LoVo (cell line): ENCODE data around the gene RAB23.

ENCODE experiments used
- DNase-seq: peaks from one replicate; pipeline ENCODE4 v3.0.0-alpha.2; 2016; ENCODE audit warnings: low spot score

The RAB23 gene

GRCh38 chr6:57242505-57242904 is 20.4 kb upstream of the RAB23 start:
- no peak for DNase-seq

GRCh38 chr6:57226221-57226620 is 4.1 kb upstream of the RAB23 start:
- no peak for DNase-seq

- no peak for DNase-seq
Observed at GRCh38 chr6:57224769-57225515, 2.8 kb upstream of the RAB23 start.

- DNase-seq, result no peak
Observed at GRCh38 chr6:57222743-57223077, 603 bp upstream of the RAB23 start.

- peak; percentile 76 for DNase-seq
Observed at GRCh38 chr6:57221191-57221935, 744 bp downstream of the RAB23 start.

- DNase-seq, result no peak
Observed at GRCh38 chr6:57220083-57220703, 1.9 kb downstream of the RAB23 start.

GRCh38 chr6:57217270-57217669 is 4.8 kb downstream of the RAB23 start:
- no peak for DNase-seq

GRCh38 chr6:57216235-57217101 is 5.6 kb downstream of the RAB23 start:
- DNase-seq, result peak; percentile 20

- no peak for DNase-seq
Observed at GRCh38 chr6:57215260-57215659, 6.8 kb downstream of the RAB23 start.

- DNase-seq, result no peak
Observed at GRCh38 chr6:57210060-57210459, 12.0 kb downstream of the RAB23 start.

- DNase-seq, result no peak
Observed at GRCh38 chr6:57209030-57209429, 13.1 kb downstream of the RAB23 start.

- DNase-seq, result no peak
Observed at GRCh38 chr6:57207872-57208271, 14.2 kb downstream of the RAB23 start.

- DNase-seq, result no peak
Observed at GRCh38 chr6:57207141-57207540, 15.0 kb downstream of the RAB23 start.

GRCh38 chr6:57205550-57206328 is 16.4 kb downstream of the RAB23 start:
- no peak for DNase-seq

GRCh38 chr6:57201718-57202117 is 20.4 kb downstream of the RAB23 start:
- no peak for DNase-seq

- no peak for DNase-seq
Observed at GRCh38 chr6:57198926-57199636, 23.0 kb downstream of the RAB23 start.

GRCh38 chr6:57195457-57195856 is 26.6 kb downstream of the RAB23 start:
- DNase-seq, result no peak

GRCh38 chr6:57193177-57193576 is 28.9 kb downstream of the RAB23 start:
- DNase-seq, result no peak

- no peak for DNase-seq
Observed at GRCh38 chr6:57190140-57190539, 32.0 kb downstream of the RAB23 start.

GRCh38 chr6:57183336-57183735 is 38.8 kb downstream of the RAB23 start:
- no peak for DNase-seq

- no peak for DNase-seq
Observed at GRCh38 chr6:57182017-57182432, 40.1 kb downstream of the RAB23 start.
